ENCODE measurements around the gene TMEM233.

DNA sequence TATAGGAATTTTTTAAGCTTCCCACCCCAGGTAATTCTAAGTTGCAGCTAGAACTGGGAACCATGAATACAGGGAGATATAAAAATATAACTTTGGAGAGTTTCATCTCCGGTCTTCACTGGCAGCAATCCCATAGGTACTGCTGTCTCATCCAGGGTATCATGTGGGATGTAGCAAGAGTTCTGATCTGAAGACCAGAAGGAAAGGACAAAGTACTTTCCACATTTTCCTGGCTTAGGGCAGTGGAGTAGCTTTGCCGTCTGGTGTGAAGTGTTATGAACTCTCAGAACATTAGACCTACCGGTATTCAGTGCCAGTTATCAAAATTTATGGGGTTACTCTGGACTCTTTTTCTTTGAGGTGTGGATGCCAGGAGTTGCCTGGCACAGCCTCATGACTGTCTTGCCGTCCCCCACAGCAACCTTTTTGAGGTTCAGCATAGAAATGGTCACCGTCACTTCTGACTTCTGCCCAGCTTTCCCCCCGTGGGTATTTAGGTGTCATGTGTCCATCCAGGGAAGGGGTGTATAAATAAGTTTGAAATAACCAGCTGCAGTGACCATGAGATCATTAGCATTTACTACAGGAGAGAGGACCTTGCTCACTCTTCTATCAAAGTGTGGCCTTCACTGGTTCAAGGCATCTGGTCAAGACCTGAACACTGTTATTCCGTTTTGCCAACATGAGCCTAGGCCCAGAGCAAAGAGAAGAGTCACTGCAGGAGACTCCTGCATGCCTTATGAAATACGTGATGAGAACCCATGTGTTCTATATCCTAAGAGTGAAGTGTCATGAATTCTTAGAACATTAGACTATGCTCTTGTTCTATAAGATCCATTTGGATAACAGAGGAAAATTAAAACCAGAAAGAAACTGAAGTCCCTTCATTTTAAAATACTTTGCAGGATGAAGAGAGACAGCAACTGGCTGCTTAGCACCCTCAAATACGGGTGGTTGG, 22.2 kb downstream of the TMEM233 start:
- TF ChIP-seq, protein P1, sequence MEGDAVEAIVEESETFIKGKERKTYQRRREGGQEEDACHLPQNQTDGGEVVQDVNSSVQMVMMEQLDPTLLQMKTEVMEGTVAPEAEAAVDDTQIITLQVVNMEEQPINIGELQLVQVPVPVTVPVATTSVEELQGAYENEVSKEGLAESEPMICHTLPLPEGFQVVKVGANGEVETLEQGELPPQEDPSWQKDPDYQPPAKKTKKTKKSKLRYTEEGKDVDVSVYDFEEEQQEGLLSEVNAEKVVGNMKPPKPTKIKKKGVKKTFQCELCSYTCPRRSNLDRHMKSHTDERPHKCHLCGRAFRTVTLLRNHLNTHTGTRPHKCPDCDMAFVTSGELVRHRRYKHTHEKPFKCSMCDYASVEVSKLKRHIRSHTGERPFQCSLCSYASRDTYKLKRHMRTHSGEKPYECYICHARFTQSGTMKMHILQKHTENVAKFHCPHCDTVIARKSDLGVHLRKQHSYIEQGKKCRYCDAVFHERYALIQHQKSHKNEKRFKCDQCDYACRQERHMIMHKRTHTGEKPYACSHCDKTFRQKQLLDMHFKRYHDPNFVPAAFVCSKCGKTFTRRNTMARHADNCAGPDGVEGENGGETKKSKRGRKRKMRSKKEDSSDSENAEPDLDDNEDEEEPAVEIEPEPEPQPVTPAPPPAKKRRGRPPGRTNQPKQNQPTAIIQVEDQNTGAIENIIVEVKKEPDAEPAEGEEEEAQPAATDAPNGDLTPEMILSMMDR (IDR thresholded peaks at IDR 0.05 in 4 of 5, conservative IDR thresholded peaks at IDR 0.05 in 1 of 5): no peak
- TF ChIP-seq POLR2A (IDR thresholded peaks at IDR 0.05): peak; percentile 40 to 62

All from gastrocnemius medialis (tissue), 4 donors.